ENCODE data around the gene STK38L. TPM values are rescaled to one million over a fixed set of nuclear protein-coding genes. Genes with fewer than 3 reads are reported as not detected.

Gene STK38L
- total RNA-seq, 1 donor from 2014 or later: 20.5 TPM

DNA sequence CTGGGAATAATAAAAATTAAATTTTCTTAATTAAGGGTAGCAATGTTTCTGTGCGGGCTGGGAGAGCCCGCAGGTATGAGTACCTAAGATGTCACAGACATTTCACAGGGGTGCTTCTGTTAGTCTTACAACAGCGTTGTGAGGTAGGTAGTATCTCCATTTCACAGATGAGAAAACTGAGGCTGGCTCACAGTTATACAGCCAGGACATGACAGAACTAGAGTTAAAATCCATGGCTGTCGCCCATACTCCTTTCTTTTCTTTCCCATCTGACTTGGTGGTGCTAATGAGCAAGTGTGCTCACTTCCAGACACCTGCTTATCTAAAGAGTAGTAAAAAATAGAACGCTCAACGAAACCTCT is 90.6 kb downstream of the STK38L start:
- H3K36me3 Mint-ChIP-seq (ENCODE audit: low read depth): peaks cover 21% of the 10 kb centered on the region
- peak overlapping the region; percentile 29 for H3K4me3 Mint-ChIP-seq
- no peak overlapping the region for H3K27ac Mint-ChIP-seq
- H3K9me3 Mint-ChIP-seq: no peaks in the 10 kb centered on the region
- intact Hi-C loops (cut with micrococcal nuclease): loop anchor here (2.0 to 10.0 kb wide), 5 partner anchors 296 to 1768 kb away; partner anchors contain the start of genes BHLHE41 and ITPR2
- H3K27me3 Mint-ChIP-seq (ENCODE audit: insufficient read depth): no peaks in the 10 kb centered on the region
- peaks cover 75% of the 10 kb centered on the region for H3K4me1 Mint-ChIP-seq (ENCODE audit: low read depth)
- DNase-seq (ENCODE audit: low spot score): no peak

- no peak overlapping the region for H3K27ac Mint-ChIP-seq
- peaks cover 26% of the 10 kb centered on the region for H3K36me3 Mint-ChIP-seq (ENCODE audit: low read depth)
- peak overlapping the region; percentile 29 for H3K4me3 Mint-ChIP-seq
- no peaks in the 10 kb centered on the region for H3K27me3 Mint-ChIP-seq (ENCODE audit: insufficient read depth)
- intact Hi-C loops (cut with micrococcal nuclease): loop anchor here (2.0 to 10.0 kb wide), 2 partner anchors 295 to 1211 kb away; partner anchors contain the start of gene BHLHE41
- no peaks in the 10 kb centered on the region for H3K9me3 Mint-ChIP-seq
- H3K4me1 Mint-ChIP-seq (ENCODE audit: low read depth): peaks cover 80% of the 10 kb centered on the region
- no peak for DNase-seq (ENCODE audit: low spot score)
These were observed 91.5 kb downstream of the STK38L start for GRCh38 chr12:27335364-27336281.

- H3K4me1 Mint-ChIP-seq (ENCODE audit: low read depth): peaks cover 80% of the 10 kb centered on the region
- no peaks in the 10 kb centered on the region for H3K27me3 Mint-ChIP-seq (ENCODE audit: insufficient read depth)
- no peak overlapping the region for H3K27ac Mint-ChIP-seq
- peaks cover 25% of the 10 kb centered on the region for H3K36me3 Mint-ChIP-seq (ENCODE audit: low read depth)
- DNase-seq (ENCODE audit: low spot score): no peak
- intact Hi-C loops (cut with micrococcal nuclease): loop anchor here (10.0 kb wide), 1 partner anchor 1211 kb away; the partner anchor contains the start of gene BHLHE41
- no peaks in the 10 kb centered on the region for H3K9me3 Mint-ChIP-seq
- no peak overlapping the region for H3K4me3 Mint-ChIP-seq
These were observed 92.2 kb downstream of the STK38L start for GRCh38 chr12:27336282-27336653.

GRCh38 chr12:27337376-27337775 is 93.3 kb downstream of the STK38L start:
- Mint-ChIP-seq H3K36me3 (ENCODE audit: low read depth) (peaks cover 25% of the 10 kb centered on the region), H3K27me3 (ENCODE audit: insufficient read depth) (no peaks in the 10 kb centered on the region), H3K27ac (no peak overlapping the region), H3K9me3 (no peaks in the 10 kb centered on the region), H3K4me1 (ENCODE audit: low read depth) (peaks cover 71% of the 10 kb centered on the region), H3K4me3 (no peak overlapping the region)
- DNase-seq (ENCODE audit: low spot score): no peak
- intact Hi-C loops (cut with micrococcal nuclease): loop anchor here (10.0 kb wide), 1 partner anchor 1213 kb away; the partner anchor contains the start of gene BHLHE41

DNA sequence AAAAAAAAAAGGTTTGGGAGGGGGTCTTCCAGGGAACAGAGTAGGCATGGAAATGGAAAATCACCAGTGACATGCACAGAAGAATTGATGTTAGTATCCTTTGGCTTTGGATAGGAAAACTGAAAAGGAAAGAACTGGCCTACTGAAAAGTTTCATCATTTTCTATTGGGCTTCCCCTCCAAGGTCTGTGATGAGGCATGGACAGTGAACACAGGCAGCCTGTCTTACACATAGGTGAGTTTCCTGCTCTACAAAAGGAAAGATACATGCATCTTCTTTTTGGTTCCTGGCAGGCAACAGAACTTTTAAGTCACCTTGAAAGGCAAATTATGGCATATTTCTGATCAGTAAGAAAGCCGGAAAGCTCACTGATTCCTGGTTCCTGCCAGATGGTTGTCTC is 94.4 kb downstream of the STK38L start:
- Mint-ChIP-seq H3K36me3 (ENCODE audit: low read depth) (peaks cover 24% of the 10 kb centered on the region), H3K27ac (no peak overlapping the region), H3K4me1 (ENCODE audit: low read depth) (peaks cover 72% of the 10 kb centered on the region), H3K4me3 (no peak overlapping the region), H3K27me3 (ENCODE audit: insufficient read depth) (no peaks in the 10 kb centered on the region), H3K9me3 (no peaks in the 10 kb centered on the region)
- intact Hi-C loops (cut with micrococcal nuclease): loop anchor here (10.0 kb wide), 1 partner anchor 1214 kb away; the partner anchor contains the start of gene BHLHE41
- DNase-seq (ENCODE audit: low spot score): no peak

DNA sequence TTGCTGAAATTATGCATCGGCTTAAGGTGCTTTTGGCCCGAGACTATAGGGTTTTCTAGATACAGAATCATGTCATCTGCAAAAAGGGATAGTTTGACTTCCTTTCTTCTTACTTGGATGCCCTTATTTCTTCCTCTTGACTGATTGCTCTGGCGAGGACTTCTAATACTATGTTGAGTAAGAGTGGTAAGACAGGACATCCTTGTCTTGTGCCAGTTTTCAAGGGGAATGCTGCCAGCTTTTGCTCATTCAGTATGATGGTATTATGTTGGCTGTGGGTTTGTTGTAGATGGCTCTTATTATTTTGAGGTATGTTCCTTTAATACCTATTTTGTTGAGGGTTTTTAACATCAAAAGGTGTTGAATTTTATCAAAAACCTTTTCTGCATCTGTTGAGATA is 96.9 kb downstream of the STK38L start:
- Mint-ChIP-seq H3K4me3 (no peak overlapping the region), H3K9me3 (no peaks in the 10 kb centered on the region), H3K36me3 (ENCODE audit: low read depth) (peaks cover 18% of the 10 kb centered on the region), H3K27me3 (ENCODE audit: insufficient read depth) (no peaks in the 10 kb centered on the region), H3K4me1 (ENCODE audit: low read depth) (peaks cover 60% of the 10 kb centered on the region), H3K27ac (no peak overlapping the region)
- intact Hi-C loops (cut with micrococcal nuclease): no loop called here
- no peak for DNase-seq (ENCODE audit: low spot score)

DNA sequence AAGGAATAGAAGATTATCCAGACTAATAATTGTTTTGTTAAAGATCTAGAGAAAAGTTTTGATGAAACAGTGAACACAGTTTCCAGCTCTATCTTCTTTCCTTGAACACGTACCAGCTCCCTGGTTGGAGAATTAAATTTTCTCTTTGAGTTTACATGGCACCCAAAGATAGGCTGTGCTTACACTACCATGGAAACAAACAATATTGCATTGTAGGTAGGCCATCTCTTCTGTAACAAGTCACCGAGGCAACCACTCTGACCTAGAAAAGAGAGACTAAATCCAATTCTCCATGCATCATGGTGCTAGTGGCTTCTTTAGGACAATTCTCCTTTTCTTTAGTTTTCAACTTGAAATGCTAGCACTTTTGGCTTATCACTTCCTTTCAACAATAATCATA is 98.5 kb downstream of the STK38L start:
- no peaks in the 10 kb centered on the region for H3K27me3 Mint-ChIP-seq (ENCODE audit: insufficient read depth)
- H3K36me3 Mint-ChIP-seq (ENCODE audit: low read depth): peaks cover 19% of the 10 kb centered on the region
- intact Hi-C loops (cut with micrococcal nuclease): no loop called here
- DNase-seq (ENCODE audit: low spot score): no peak
- no peaks in the 10 kb centered on the region for H3K9me3 Mint-ChIP-seq
- H3K4me1 Mint-ChIP-seq (ENCODE audit: low read depth): peaks cover 50% of the 10 kb centered on the region
- no peak overlapping the region for H3K27ac Mint-ChIP-seq
- H3K4me3 Mint-ChIP-seq: no peak overlapping the region

GRCh38 chr12:27343255-27344000 is 99.3 kb downstream of the STK38L start:
- H3K27ac Mint-ChIP-seq: no peak overlapping the region
- no peaks in the 10 kb centered on the region for H3K27me3 Mint-ChIP-seq (ENCODE audit: insufficient read depth)
- H3K9me3 Mint-ChIP-seq: no peaks in the 10 kb centered on the region
- H3K36me3 Mint-ChIP-seq (ENCODE audit: low read depth): peaks cover 13% of the 10 kb centered on the region
- H3K4me3 Mint-ChIP-seq: no peak overlapping the region
- intact Hi-C loops (cut with micrococcal nuclease): no loop called here
- DNase-seq (ENCODE audit: low spot score): no peak
- peaks cover 41% of the 10 kb centered on the region for H3K4me1 Mint-ChIP-seq (ENCODE audit: low read depth)

GRCh38 chr12:27344246-27344645 is 100.2 kb downstream of the STK38L start:
- H3K4me1 Mint-ChIP-seq (ENCODE audit: low read depth): peaks cover 40% of the 10 kb centered on the region
- DNase-seq (ENCODE audit: low spot score): no peak
- peaks cover 14% of the 10 kb centered on the region for H3K36me3 Mint-ChIP-seq (ENCODE audit: low read depth)
- no peak overlapping the region for H3K27ac Mint-ChIP-seq
- H3K4me3 Mint-ChIP-seq: no peak overlapping the region
- no peaks in the 10 kb centered on the region for H3K9me3 Mint-ChIP-seq
- no peaks in the 10 kb centered on the region for H3K27me3 Mint-ChIP-seq (ENCODE audit: insufficient read depth)
- intact Hi-C loops (cut with micrococcal nuclease): no loop called here

DNA sequence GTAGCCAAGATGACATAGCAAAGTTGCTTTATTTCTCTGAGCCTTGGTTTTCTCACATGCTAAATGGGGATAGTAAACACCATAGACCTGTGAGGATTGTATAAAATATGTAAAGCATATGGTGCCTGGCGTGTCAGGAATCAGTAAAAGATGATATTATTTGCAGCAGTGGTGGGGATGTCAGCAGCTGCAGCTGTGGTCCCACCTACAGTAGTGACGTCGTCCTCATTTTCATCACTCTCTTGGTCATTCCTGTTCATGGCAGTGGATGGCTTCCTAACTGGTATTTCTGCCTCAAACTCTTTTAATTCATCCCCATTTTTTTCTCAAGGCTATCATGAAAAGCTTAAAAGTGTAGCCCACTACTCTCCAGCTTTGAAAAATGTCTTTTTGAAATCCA is 100.7 kb downstream of the STK38L start:
- DNase-seq (ENCODE audit: low spot score): no peak
- Mint-ChIP-seq H3K36me3 (ENCODE audit: low read depth) (peaks cover 14% of the 10 kb centered on the region), H3K27ac (no peak overlapping the region), H3K4me3 (no peak overlapping the region), H3K27me3 (ENCODE audit: insufficient read depth) (no peaks in the 10 kb centered on the region), H3K4me1 (ENCODE audit: low read depth) (peaks cover 39% of the 10 kb centered on the region), H3K9me3 (no peaks in the 10 kb centered on the region)
- intact Hi-C loops (cut with micrococcal nuclease): no loop called here

GRCh38 chr12:27345376-27345775 is 101.3 kb downstream of the STK38L start:
- no peak for DNase-seq (ENCODE audit: low spot score)
- no peak overlapping the region for H3K27ac Mint-ChIP-seq
- no peaks in the 10 kb centered on the region for H3K27me3 Mint-ChIP-seq (ENCODE audit: insufficient read depth)
- peaks cover 11% of the 10 kb centered on the region for H3K36me3 Mint-ChIP-seq (ENCODE audit: low read depth)
- H3K4me1 Mint-ChIP-seq (ENCODE audit: low read depth): peaks cover 33% of the 10 kb centered on the region
- intact Hi-C loops (cut with micrococcal nuclease): no loop called here
- H3K9me3 Mint-ChIP-seq: no peaks in the 10 kb centered on the region
- no peak overlapping the region for H3K4me3 Mint-ChIP-seq

GRCh38 chr12:27347779-27348178 is 103.7 kb downstream of the STK38L start:
- Mint-ChIP-seq H3K27me3 (ENCODE audit: insufficient read depth) (no peaks in the 10 kb centered on the region), H3K9me3 (no peaks in the 10 kb centered on the region), H3K36me3 (ENCODE audit: low read depth) (peaks cover 11% of the 10 kb centered on the region), H3K4me1 (ENCODE audit: low read depth) (peaks cover 21% of the 10 kb centered on the region), H3K4me3 (no peak overlapping the region), H3K27ac (no peak overlapping the region)
- no peak for DNase-seq (ENCODE audit: low spot score)
- intact Hi-C loops (cut with micrococcal nuclease): no loop called here

DNA sequence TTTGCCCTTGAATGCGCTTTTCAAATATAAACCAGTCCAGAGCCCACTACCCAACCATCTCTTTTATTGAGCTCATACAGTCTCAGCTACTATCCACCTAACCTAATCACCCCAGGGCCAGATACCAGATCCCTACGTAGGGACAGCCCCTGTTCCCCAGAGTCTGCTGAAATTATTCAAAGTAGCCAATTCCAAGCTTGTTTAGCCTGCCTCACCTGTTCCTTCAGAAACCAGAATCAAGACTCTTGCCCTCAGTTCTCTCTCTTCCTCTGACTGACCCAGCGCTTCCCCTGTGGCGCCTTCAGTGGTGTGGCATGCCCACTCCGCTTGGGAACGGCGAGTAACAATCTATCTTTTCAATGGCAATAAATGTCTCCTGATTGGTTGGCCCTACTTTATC is 107.4 kb downstream of the STK38L start:
- Mint-ChIP-seq H3K4me3 (no peak overlapping the region), H3K9me3 (no peaks in the 10 kb centered on the region), H3K36me3 (ENCODE audit: low read depth) (peaks cover 11% of the 10 kb centered on the region), H3K27ac (no peak overlapping the region), H3K27me3 (ENCODE audit: insufficient read depth) (no peaks in the 10 kb centered on the region), H3K4me1 (ENCODE audit: low read depth) (peaks cover 7% of the 10 kb centered on the region)
- intact Hi-C loops (cut with micrococcal nuclease): no loop called here
- no peak for DNase-seq (ENCODE audit: low spot score)

All from activated T-helper 1 cell treated with anti-CD3 and anti-CD28 coated beads, Interleukin-12 subunit alpha, Interleukin-12 subunit beta, Interleukin-2, Interleukin-4 antibody, amounts not matched to agents 30 ng/mL and 10 ng/mL and 1 ng/mL, durations not matched to agents 14 hours and 24 hours and 36 hours (primary cell).